SJSA1 (cell line): ENCODE data around the gene LPCAT1. TPM values are rescaled to one million over a fixed set of nuclear protein-coding genes. Genes with fewer than 3 reads are reported as not detected.
"Not testable (repeated sequence)": the region's sequence is repeated elsewhere in the genome, so short reads cannot be mapped to it uniquely, and the experiment has no call there.

Source experiments
- DNase-seq, 2 experiments: peaks; one replicate each; pipeline ENCODE4 v3.0.0-alpha.2; 2015 to 2020; ENCODE audit warnings: low spot score in 2 of 2, low read depth in 1 of 2
- H3K27ac ChIP-seq: fragments of 250-450 bp; sonication (Bioruptor Pico); 2 replicates; pipeline ENCODE4 v1.5.1; 2020; ENCODE audit warnings: mild to moderate bottlenecking, moderate library complexity
- H3K27me3 ChIP-seq: fragments of 250-450 bp; sonication (Bioruptor Pico); replicated peaks from 2 replicates; pipeline ENCODE4 v1.5.1; 2020; ENCODE audit warnings: mild to moderate bottlenecking, moderate library complexity
- H3K36me3 ChIP-seq: fragments of 250-450 bp; sonication (Bioruptor Pico); 2 replicates; pipeline ENCODE4 v1.5.1; 2020; ENCODE audit warnings: mild to moderate bottlenecking
- H3K4me1 ChIP-seq: fragments of 250-450 bp; sonication (Bioruptor Pico); replicated peaks from 2 replicates; pipeline ENCODE4 v1.6.1; 2021; ENCODE audit warnings: mild to moderate bottlenecking
- H3K4me3 ChIP-seq: fragments of 250-450 bp; sonication (Bioruptor Pico); 2 replicates; pipeline ENCODE4 v1.5.1; 2020; ENCODE audit warnings: mild to moderate bottlenecking
- H3K9me3 ChIP-seq: fragments of 250-450 bp; sonication (Bioruptor Pico); replicated peaks from 2 replicates; pipeline ENCODE4 v1.5.1; 2020; ENCODE audit warnings: mild to moderate bottlenecking
- total RNA-seq: library from RNA; depleted of rRNA; stranded (reverse); fragments of >200 nt; shearing (Covaris generic); gene quantifications from 2 replicates; pipeline ENCODE4 v1.2.3, GENCODE V29; 2014; rRNA removed

The LPCAT1 gene, protein sequence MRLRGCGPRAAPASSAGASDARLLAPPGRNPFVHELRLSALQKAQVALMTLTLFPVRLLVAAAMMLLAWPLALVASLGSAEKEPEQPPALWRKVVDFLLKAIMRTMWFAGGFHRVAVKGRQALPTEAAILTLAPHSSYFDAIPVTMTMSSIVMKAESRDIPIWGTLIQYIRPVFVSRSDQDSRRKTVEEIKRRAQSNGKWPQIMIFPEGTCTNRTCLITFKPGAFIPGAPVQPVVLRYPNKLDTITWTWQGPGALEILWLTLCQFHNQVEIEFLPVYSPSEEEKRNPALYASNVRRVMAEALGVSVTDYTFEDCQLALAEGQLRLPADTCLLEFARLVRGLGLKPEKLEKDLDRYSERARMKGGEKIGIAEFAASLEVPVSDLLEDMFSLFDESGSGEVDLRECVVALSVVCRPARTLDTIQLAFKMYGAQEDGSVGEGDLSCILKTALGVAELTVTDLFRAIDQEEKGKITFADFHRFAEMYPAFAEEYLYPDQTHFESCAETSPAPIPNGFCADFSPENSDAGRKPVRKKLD
- total RNA-seq: 22.5 and 28.2 TPM in 2 replicates

DNA sequence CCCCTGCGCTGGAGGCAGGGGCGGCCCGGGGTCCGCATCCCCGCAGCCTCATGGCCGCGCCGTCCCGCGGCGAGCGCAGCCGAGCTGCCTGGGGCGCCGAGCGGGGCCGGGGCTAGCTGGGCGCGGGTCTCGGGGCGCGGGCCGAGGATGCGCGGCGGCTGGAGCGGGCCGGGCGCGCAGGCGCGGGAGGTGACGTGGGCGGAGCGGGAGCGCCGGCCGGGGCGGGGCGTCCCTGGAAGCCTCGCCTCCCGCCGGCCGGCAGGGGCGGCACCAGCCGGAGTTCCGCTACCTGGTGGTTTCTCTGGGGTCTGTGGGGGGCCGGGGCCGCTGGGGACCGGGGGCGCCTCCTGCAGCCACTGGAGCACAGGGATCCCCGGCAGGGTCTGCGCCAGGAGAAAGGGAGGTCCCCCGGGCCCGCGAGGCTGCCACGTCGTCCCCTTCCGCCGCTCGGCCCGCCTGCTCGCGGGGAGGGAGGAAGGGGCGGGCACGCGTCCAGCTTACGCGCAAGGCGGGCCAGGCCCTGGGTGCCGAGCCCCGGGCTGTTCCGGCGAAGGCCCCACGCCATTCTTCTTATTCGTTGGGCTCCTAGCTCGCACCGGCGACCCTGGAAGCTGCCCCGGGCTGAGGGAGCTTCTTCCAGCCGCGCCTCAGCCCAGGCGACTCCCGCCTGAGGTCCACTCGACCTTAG is at the start of gene LPCAT1:
Gene LPCAT1, minus strand, starts transcription at position 168 of the 688 bp plus-strand sequence. Its CDS starts 116 bp downstream, at position 52.
- peak; percentile 58 to 76 for DNase-seq
- H3K36me3 ChIP-seq: peaks cover 16% of the 10 kb centered on the region
- peak within 1 kb of the TSS; percentile 97 for H3K4me3 ChIP-seq
- H3K4me1 ChIP-seq: peaks cover 18% of the 10 kb centered on the region
- peaks cover 3% of the 10 kb centered on the region; the same call in 1 of the 2 replicates for H3K9me3 ChIP-seq
- H3K27me3 ChIP-seq: peaks cover 5% of the 10 kb centered on the region; the same call in 1 of the 2 replicates
- peak within 1 kb of the TSS; percentile 59 for H3K27ac ChIP-seq

DNA sequence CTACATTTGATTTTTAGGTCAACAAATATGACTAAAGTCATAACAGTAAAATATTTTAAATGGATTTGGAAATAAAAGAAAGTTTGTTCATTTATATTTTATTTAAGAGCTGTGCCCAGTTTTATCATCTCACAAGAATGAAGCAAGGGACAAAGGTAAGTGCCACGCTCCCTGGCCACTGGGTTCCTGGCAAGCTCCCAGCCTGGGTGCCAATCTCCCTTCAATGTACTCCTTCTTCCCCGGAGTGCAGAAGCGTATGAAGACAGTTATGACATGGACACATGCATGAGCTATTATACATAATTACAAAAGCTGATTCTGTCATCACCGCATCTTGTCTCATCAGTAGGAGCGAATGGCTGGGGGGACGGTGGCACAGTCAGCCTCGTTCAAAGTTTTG is 48.1 kb upstream of the LPCAT1 start:
- H3K27me3 ChIP-seq, H3K27ac ChIP-seq, H3K4me3 ChIP-seq, H3K4me1 ChIP-seq, H3K9me3 ChIP-seq, H3K36me3 ChIP-seq: not testable (repeated sequence)
- DNase-seq: peak in 1 of 2 experiments; percentile 39

DNA sequence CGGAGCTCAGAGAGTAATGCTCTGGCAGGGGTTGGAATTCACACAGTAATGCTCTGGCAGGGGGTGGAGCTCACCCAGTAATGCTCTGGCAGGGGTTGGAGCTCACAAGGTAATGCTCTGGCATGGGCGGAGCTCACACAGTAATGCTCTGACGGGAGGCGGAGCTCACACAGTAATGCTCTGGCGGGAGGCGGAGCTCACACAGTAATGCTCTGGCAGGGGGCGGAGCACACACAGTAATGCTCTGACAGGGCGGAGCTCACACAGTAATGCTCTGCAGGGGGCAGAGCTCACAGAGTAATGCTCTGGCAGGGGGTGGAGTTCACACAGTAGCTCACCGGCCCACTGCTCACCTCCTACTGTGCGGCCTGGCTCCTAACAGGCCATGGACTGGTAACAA is 47.2 kb upstream of the LPCAT1 start:
- H3K4me1 ChIP-seq: peaks cover 2% of the 10 kb centered on the region; the same call in 1 of the 2 replicates
- H3K27ac ChIP-seq: no peak overlapping the region
- DNase-seq: peak in 1 of 2 experiments; percentile 46
- H3K36me3 ChIP-seq: no peaks in the 10 kb centered on the region
- H3K4me3 ChIP-seq: no peak overlapping the region
- no peaks in the 10 kb centered on the region for H3K27me3 ChIP-seq
- H3K9me3 ChIP-seq: no peaks in the 10 kb centered on the region

DNA sequence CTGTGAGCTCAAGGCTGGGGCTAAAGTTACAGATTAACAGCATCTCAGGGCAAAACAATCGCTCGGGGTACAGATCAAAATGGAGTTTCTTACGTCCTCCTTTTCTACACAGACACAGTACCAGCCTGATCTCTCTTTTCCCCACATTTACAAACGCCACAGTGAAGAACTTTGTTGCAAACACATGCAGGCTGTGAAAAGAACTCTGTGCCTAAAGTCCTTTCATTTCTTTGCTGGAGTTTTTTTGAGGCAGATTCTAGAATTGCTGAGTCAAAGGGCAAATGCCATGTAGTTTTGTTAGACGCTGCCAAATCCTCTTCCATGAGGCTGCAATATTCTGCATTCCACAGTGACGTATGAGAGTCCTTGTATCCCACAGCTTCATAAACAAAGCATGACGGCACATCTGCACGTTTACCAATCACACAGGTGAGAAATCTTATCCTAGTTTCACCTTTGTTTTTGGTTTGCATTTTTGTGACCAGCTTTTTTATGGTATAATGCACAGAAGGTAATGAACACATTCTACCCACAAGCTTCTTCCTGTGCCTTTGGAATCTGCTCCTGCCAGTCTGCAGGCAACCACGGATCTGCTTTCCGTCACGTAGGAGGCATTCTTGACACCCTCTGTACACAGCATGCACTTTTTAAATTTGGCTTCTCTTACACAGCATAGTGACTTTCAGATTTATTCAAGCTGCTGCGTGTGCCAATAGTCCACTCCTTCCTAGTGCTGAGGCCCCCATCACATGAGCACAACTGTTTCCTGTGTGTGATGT is 44.6 kb upstream of the LPCAT1 start:
- Histone ChIP-seq H3K9me3 (no peaks in the 10 kb centered on the region), H3K27ac (no peak overlapping the region), H3K4me1 (peaks cover 10% of the 10 kb centered on the region; the same call in 1 of the 2 replicates), H3K27me3 (no peaks in the 10 kb centered on the region), H3K4me3 (no peak overlapping the region), H3K36me3 (no peaks in the 10 kb centered on the region)
- DNase-seq: peak in 1 of 2 experiments; percentile 27

DNA sequence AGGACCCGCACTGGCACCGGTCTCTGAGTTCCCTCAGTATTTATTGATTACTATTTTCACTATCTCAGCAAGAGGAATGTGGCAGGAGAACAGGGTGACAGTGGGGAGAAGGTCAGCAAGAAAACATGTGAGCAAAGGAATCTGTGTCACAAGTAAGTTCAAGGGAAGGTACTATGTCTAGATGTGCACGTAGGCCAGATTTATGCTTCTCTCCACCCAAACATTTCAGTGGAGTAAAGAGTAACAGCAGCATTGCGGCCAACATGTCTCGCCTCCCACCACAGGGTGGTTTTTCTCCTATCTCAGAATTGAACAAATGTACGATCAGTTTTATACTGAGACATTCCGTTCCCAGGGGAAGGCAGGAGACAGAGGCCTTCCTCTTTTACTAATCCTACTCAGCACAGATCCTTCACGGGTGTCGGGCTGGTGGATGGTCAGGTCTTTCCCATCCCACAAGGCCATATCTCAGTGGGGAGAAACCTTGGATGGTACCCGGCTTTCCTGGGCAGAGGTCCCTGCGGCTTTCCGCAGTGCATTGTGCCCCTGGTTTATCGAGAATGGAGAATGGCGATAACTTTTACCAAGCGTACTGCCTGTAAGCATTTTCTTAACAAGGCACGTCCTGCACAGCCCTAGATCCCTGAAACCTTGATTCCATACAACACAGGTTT is 43.9 kb upstream of the LPCAT1 start:
- H3K4me3 ChIP-seq, H3K9me3 ChIP-seq, H3K27me3 ChIP-seq, DNase-seq, H3K27ac ChIP-seq, H3K36me3 ChIP-seq: not testable (repeated sequence)
- H3K4me1 ChIP-seq: peaks cover 10% of the 10 kb centered on the region; the same call in 1 of the 2 replicates

DNA sequence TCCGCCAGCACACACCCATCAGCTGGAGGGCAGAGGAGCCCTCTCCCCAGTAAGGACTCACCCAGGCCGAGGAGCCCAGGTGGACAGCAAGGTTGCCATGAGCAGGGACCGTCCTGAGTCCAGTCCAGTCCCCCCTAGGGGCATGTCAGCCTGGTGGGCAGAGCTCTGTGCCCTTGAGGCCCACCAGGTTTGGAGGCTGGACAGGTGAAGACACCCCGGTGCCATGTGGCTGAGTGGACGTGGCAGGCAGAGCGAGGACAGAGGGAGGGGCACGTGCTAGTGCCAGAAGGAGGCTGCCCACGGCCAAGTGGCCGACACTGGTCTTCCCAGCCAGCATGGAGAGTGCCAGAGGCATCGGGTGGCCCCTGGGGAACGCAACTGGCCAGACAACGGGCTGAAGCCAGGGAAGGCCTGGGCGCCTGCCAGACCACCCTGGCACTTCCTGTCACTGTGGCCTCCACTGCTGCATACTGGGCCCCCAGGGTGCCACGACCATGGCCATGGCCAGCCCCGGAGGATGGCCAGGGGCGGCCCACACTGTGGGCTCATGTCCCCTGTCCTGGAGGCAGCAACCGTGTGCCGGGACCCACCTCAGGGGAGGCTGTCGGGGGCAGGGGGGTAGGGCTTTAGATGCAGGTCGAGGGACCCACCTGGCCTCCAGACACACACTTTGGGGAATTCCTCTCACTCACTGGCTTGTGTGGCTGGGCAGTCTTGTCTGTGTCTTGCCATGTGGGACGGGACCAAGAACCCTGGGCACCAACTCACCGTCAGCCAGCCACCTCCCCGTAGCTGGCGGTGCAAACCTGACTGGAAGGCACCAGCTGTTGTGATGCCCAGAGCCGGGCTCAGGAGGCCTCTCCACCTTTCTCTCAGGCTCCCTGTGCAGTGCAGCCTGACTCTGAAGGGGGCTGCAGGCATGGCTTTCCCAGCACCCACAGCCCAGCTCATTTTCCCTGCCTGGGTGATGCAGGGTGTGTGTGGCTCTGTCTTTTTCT is 42.3 kb upstream of the LPCAT1 start:
- no peaks in the 10 kb centered on the region for H3K27me3 ChIP-seq

DNA sequence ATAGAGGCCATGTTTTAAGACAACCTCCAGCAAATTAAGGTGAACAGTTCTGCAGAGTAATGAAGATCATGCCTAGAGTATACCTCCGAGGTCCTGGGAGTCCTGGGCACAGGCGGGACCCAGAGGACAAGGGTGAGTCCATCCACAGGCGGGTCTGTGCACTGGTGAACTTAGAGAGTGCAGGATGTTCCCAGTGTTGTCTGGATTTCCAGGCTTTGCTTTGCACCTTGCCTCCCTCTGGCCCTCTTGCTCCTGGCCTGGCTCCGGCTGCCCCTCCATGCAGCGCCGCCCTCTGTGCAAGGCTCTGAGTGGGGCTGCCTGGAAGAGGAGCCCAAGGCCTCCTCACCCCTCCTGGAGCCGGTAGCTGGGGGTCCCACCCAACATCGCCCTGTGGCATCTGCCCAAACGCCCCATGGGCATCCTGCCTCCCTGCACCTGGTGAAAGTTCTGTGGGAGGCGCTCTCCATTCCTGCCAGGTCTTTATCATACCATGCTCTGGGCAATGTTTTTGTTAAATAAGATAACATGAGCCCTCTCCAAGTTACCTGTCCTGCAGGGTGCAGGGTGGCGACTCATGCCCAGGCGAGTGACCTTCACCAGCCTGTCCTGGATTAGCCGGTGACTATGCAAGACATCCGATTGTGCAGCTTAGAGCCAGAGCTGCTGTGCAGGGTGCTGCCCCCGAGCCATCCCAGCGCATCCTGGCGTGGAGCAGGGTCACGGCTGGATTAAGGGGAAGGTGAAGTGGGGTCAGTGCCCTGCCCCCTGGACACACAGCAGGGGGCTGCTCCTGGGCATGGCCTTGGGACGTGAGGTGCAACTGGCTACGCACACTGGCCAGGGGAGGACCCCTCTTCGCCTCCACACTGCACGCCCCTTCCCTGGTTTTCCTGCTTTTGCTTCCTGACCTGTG is 41.3 kb upstream of the LPCAT1 start:
- Histone ChIP-seq H3K4me1 (peaks cover 10% of the 10 kb centered on the region; the same call in 1 of the 2 replicates), H3K9me3 (no peaks in the 10 kb centered on the region), H3K27ac (no peak overlapping the region), H3K36me3 (no peaks in the 10 kb centered on the region), H3K27me3 (0 out of 2 replicates have a peak, but pooled peaks cover 2% of the 10 kb centered on the region), H3K4me3 (no peak overlapping the region)
- no peak for DNase-seq

More for the DNA sequence above, 42.3 kb upstream of the LPCAT1 start:
- peaks cover 10% of the 10 kb centered on the region; the same call in 1 of the 2 replicates for H3K4me1 ChIP-seq
- peak in 1 of 2 experiments; percentile 50 for DNase-seq
- no peak overlapping the region for H3K4me3 ChIP-seq
- H3K9me3 ChIP-seq: no peaks in the 10 kb centered on the region
- H3K27ac ChIP-seq: no peak overlapping the region
- H3K36me3 ChIP-seq: no peaks in the 10 kb centered on the region

DNA sequence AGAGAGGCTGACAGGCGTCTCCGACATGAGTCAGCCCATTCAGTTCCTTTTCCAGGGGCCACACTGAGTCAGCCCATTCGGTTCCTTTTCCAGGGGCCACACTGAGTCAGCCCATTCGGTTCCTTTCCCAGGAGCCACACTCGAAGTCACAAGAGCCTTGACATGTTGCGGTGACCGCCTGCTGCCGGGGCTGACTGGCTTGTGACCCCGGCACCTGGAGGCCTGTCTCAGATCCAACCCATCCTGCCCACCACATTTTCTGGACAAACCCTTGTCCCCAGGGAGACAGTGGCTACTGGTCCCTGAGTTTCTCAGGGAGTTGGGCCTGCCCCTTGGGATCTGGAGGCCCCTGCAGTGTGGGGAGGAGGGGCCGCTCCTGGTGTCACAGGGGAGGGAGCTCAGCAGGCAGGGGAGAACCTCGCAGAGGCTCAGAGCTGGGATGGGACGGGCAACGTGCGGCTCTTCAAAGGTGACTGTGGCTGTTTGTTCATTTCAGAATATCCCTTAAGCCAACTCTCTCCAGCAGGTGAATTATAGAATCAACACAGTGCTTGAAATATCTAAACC is 40.5 kb upstream of the LPCAT1 start:
- Histone ChIP-seq H3K4me3 (no peak overlapping the region), H3K36me3 (no peaks in the 10 kb centered on the region), H3K9me3 (no peaks in the 10 kb centered on the region), H3K27me3 (peaks cover 6% of the 10 kb centered on the region; the same call in 1 of the 2 replicates), H3K4me1 (peaks cover 10% of the 10 kb centered on the region; the same call in 1 of the 2 replicates), H3K27ac (no peak overlapping the region)
- DNase-seq: no peak

DNA sequence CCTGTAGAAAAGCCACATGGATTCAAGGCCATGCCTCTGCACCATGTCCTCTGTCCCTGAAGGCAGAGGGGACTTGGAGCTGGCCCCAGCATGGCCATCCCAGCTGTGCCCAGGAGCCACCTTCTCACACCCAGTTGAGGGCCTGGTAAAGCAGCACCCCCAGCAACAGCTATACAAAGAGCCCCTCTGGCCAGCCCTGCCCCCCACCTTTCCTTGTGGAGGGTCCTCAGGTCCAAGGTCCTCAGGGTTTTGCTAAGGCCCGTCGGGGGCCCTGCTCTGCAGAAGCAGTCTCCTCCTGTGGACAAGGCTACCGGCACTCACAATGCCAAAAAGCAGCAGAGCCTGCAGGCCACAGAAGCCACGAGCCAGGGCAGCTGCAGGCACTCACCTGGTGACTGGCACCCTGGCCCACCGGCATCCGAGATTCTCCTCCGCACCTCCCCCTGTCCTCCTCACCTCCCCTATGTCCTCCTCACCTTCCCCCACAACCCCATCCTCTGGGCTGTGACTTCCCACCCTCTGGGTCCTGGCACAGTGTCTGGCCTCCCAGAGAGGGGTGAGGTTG is 39.9 kb upstream of the LPCAT1 start:
- H3K4me1 ChIP-seq: peaks cover 10% of the 10 kb centered on the region; the same call in 1 of the 2 replicates
- no peak overlapping the region for H3K4me3 ChIP-seq
- H3K27ac ChIP-seq: no peak overlapping the region
- no peaks in the 10 kb centered on the region for H3K36me3 ChIP-seq
- peaks cover 6% of the 10 kb centered on the region; the same call in 1 of the 2 replicates for H3K27me3 ChIP-seq
- DNase-seq: no peak
- no peaks in the 10 kb centered on the region for H3K9me3 ChIP-seq

DNA sequence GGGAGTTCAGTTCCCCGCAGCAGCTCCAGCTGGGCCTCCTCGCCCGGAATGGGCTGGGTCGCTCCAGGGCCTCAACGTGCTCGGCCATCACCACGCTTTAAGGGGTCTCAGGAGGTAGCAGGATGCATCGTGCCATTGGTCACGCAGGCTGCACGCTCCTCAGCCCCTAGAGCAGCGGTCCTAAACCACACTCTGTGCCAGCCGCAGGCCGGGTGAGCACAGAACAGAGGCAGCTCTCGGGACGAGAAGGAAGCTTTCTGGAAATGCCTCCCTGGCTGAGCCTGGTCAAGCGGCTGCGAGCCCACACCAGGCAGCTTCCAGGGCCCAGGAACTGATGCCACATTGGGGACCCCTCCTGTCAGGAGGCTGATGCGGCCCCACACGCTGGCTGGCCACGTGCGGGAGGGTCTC is 39.3 kb upstream of the LPCAT1 start:
- no peak for DNase-seq
- peaks cover 7% of the 10 kb centered on the region; the same call in 1 of the 2 replicates for H3K27me3 ChIP-seq
- no peak overlapping the region for H3K27ac ChIP-seq
- H3K36me3 ChIP-seq: no peaks in the 10 kb centered on the region
- H3K4me1 ChIP-seq: peaks cover 10% of the 10 kb centered on the region; the same call in 1 of the 2 replicates
- no peaks in the 10 kb centered on the region for H3K9me3 ChIP-seq
- no peak overlapping the region for H3K4me3 ChIP-seq
